ENCODE data around the gene GTPBP3.

The GTPBP3 gene

DNA sequence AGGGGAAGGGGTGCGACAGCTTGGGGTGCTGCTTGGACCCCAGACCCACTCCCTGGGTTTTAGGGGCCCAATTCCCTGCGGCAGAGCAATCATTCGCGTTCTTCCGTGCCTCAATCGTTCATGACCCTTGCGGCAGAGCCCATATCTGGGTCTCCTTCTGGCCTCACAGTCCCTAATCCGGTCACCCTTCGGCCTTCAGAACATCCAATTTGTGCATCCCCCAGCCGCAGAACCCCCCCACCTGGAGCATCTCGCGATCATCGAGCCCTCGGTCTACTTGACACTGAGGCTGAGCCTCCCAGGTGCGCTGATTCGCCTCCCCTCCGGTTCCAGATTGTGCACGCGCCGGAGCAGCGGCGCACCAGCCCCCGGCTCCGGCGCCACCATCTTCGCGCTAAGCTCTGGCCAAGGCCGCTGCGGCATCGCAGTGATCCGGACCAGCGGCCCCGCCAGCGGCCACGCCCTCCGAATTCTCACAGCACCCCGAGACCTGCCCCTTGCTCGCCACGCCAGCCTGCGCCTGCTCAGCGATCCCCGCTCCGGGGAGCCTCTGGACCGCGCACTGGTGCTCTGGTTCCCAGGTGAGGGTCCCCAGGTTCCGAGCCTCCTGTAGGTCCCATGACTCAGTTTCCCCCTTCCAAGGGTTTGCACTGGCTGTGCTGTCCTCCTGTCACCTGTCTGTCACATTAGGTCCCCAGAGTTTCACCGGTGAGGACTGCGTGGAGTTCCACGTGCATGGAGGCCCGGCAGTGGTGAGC, 501 bp downstream of the GTPBP3 start:
- POLR2A ChIA-PET (ENCODE audit: low non-redundant PET): interaction anchor here (0.6 to 0.7 kb wide), 2 partner anchors 11 to 276 kb away, joined by 4 to 8 read pairs; no protein-coding TSS in a partner anchor
- TF ChIP-seq, protein P1, sequence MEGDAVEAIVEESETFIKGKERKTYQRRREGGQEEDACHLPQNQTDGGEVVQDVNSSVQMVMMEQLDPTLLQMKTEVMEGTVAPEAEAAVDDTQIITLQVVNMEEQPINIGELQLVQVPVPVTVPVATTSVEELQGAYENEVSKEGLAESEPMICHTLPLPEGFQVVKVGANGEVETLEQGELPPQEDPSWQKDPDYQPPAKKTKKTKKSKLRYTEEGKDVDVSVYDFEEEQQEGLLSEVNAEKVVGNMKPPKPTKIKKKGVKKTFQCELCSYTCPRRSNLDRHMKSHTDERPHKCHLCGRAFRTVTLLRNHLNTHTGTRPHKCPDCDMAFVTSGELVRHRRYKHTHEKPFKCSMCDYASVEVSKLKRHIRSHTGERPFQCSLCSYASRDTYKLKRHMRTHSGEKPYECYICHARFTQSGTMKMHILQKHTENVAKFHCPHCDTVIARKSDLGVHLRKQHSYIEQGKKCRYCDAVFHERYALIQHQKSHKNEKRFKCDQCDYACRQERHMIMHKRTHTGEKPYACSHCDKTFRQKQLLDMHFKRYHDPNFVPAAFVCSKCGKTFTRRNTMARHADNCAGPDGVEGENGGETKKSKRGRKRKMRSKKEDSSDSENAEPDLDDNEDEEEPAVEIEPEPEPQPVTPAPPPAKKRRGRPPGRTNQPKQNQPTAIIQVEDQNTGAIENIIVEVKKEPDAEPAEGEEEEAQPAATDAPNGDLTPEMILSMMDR (conservative IDR thresholded peaks at IDR 0.05; ENCODE audit: low read depth): no peak
- H3K27ac ChIP-seq: peak overlapping the region; percentile 98
- CTCF ChIA-PET: no interaction called here
- DNase-seq (ENCODE audit: low spot score): peak; percentile 55

DNA sequence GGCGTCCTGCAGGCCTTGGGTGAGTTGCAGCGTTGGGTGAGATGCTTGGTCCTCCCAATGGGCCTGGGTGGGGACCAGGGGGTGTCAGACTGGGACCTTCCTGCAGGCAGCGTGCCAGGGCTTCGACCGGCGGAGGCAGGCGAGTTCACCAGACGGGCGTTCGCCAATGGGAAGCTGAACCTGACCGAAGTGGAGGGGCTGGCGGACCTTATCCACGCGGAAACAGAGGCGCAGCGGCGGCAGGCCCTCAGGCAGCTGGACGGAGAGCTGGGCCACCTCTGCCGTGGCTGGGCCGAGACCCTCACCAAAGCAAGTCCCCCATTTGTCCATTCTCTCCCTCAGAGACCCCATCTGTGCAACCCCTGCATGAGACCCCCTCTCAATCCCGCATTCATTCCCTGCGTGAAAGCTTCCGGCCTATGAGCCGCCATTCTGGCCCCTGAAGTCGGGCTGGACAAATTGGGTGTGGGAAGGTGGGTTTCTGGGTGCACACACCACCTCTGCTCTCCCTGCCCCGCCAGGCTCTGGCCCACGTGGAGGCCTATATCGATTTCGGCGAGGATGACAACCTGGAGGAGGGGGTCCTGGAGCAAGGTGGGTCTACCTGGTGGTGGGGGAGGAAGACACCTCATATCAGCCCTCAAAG, 1.2 kb downstream of the GTPBP3 start:
- ChIA-PET POLR2A (ENCODE audit: low non-redundant PET) (interaction anchor here (0.6 kb wide), 1 partner anchor 275 kb away, joined by 4 read pairs; no protein-coding TSS in a partner anchor), CTCF (no interaction called here)
- peak overlapping the region; percentile 98 for H3K27ac ChIP-seq
- DNase-seq (ENCODE audit: low spot score): no peak
- TF ChIP-seq, protein P1 (conservative IDR thresholded peaks at IDR 0.05; ENCODE audit: low read depth): no peak

DNA sequence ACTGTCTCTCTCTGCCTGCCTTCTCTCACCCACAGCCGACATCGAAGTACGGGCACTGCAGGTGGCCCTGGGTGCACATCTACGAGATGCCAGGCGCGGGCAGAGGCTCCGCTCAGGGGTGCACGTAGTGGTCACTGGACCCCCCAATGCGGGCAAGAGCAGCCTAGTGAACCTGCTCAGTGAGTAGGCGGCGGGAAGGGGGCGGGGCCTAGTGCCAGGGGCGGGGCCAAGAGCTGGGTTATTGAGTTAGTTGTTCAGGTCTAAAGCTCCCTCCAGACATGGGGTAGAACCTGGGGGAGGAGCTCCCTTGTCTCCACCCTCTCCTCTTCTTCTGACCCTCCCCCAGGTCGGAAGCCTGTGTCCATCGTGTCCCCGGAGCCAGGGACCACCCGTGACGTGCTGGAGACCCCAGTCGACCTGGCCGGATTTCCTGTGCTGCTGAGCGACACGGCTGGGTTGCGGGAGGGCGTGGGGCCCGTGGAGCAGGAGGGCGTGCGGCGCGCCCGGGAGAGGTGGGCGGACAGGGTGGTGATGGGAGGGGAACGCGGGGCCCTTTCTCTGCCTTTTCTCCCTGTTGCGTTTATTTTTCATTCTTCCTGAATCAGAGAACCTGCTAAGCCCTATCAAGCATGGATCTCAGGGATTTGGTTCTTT, 1.9 kb downstream of the GTPBP3 start:
- ChIA-PET CTCF (no interaction called here), POLR2A (ENCODE audit: low non-redundant PET) (no interaction called here)
- peak overlapping the region; percentile 98 for H3K27ac ChIP-seq
- DNase-seq (ENCODE audit: low spot score): peak; percentile 36
- TF ChIP-seq, protein P1 (conservative IDR thresholded peaks at IDR 0.05; ENCODE audit: low read depth): no peak

DNA sequence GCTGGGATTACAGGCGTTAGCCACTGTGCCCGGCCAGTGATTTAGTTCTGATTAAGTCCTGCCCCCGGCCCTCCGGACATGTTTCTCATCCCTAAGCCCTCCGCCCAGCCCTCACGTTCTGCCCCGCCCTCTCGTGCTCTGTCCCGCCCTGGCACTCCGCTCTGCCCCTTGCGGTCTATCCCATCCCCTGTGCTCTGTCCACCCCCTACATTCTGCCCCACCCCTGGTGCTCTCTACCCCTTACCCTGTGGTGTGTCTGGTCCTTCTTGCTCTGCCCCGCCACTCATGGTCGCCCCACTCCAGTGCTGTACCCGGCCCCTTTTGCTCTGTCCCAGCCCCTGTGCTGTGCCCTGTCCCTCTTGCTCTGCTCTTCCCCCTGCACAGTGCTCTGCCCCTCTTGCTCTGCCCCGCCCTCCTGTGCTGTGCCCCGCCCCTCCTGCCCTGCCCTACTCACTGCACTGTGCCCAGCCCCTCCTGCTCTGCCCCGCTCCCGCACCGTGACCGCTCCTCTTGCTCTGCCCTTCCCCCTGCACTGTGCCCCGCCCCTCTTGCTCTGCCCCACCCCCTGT, 3.0 kb downstream of the GTPBP3 start:
- POLR2A ChIA-PET (ENCODE audit: low non-redundant PET): no interaction called here
- TF ChIP-seq, protein P1 (conservative IDR thresholded peaks at IDR 0.05; ENCODE audit: low read depth): no peak
- DNase-seq (ENCODE audit: low spot score): no peak
- peak overlapping the region; percentile 98 for H3K27ac ChIP-seq
- CTCF ChIA-PET: no interaction called here

DNA sequence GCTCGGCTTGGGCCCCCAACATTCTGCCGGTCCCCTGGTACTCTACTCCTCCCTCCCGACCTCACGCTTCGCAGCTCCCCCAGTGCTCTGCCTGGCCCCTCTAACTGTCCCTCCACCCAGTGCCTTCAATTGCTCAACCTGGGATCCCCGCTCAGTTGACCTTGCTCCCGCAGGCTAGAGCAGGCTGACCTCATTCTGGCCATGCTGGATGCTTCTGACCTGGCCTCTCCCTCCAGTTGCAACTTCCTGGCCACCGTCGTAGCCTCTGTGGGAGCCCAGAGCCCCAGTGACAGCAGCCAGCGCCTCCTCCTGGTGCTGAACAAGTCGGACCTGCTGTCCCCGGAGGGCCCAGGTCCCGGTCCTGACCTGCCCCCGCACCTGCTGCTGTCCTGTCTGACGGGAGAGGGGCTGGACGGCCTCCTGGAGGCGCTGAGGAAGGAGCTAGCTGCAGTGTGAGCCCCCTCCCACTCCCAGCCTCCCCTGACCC, 3.6 kb downstream of the GTPBP3 start:
- TF ChIP-seq, protein P1 (conservative IDR thresholded peaks at IDR 0.05; ENCODE audit: low read depth): no peak
- POLR2A ChIA-PET (ENCODE audit: low non-redundant PET): no interaction called here

DNA sequence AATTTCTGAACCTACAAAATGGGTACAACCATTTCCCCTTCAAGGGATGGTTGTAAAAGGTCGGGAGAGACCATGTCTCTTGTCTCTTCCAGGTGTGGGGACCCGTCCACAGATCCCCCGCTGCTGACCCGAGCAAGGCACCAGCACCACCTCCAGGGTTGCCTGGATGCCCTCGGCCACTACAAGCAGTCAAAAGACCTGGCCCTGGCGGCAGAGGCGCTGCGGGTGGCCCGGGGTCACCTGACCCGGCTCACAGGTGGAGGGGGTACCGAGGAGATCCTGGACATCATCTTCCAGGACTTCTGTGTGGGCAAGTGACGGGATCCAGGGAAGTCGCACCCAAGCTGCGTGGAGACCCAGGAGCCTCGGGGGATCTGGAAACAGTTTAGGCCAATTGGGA, 4.0 kb downstream of the GTPBP3 start:
- TF ChIP-seq, protein P1 (conservative IDR thresholded peaks at IDR 0.05; ENCODE audit: low read depth): no peak
- ChIA-PET CTCF (interaction anchor here (0.7 kb wide), 1 partner anchor 12 kb away, joined by 4 read pairs; no protein-coding TSS in a partner anchor), POLR2A (ENCODE audit: low non-redundant PET) (no interaction called here)
- DNase-seq (ENCODE audit: low spot score): no peak
- peak overlapping the region; percentile 98 for H3K27ac ChIP-seq

More for the DNA sequence above, 3.6 kb downstream of the GTPBP3 start:
- peak overlapping the region; percentile 98 for H3K27ac ChIP-seq
- CTCF ChIA-PET: interaction anchor here (0.7 kb wide), 1 partner anchor 13 kb away, joined by 4 read pairs; no protein-coding TSS in a partner anchor
- DNase-seq (ENCODE audit: low spot score): no peak
